Inflammatory macrophage treated with lipopolysaccharide for 4 hours (primary cell): Measurements from ENCODE around the gene MPDZ.

Source experiments
- DNase-seq: peaks from one replicate; pipeline ENCODE4 v3.0.0-alpha.2; 2020

MPDZ gene

DNA sequence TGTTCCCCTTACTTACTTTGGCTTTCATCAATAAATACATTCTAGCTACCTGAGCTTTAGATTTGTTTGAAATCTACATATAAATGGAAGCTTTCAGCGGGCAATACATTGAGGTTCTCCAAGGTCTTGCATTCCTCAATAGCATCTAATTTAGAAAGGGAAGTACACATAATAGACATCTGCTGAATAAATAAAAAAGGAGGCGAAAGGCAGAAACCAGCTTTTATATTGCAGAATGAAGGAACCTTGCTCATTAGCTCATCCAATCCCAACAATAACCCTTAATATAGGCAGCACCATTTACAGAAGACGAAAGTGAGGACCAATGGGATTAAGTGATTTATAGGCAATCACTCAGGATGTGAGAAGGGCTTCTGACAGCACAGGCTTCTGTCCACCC lies 147.5 kb downstream of the MPDZ start:
- DNase-seq: no peak

DNA sequence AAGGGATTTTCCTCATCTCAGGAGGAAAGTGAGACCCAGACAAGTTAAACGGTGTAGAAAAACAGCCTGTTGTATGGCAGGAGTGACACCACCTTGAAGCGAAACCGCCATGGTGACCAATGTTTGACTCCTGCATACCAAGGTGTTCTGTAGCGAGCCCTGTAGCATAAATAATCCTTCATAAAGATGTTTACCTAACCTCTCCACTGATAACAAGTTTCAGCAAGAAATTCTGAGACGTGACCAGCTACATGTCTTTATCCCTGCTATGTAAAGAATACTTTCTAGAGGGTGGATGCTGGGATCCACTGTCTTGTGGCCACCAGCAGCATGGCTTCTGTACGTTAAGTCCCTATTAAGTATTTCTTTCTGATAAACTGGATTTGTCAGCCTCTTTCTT lies 148.1 kb downstream of the MPDZ start:
- DNase-seq: no peak

GRCh38 chr9:13128266-13128860 lies 151.1 kb downstream of the MPDZ start:
- DNase-seq: no peak

DNA sequence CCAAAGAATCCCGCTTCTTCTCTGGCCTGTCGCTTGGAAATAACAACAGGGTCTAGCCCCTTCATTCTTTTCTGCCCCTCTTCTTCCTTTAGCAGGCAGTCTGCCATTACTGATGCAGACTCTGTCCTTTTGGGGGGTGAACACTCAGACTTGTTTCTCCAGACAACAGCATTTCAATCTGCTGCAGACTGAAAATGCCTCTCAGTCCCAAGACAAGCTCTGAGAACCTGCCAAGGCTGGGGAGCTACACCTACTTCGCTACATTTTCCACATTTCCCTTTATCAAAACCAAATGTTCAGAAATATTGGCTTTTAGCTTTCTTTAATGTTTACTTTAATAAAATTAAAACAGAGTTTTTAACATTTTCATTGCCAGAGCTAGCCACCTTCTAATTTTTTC lies 152.4 kb downstream of the MPDZ start:
- DNase-seq: no peak

DNA sequence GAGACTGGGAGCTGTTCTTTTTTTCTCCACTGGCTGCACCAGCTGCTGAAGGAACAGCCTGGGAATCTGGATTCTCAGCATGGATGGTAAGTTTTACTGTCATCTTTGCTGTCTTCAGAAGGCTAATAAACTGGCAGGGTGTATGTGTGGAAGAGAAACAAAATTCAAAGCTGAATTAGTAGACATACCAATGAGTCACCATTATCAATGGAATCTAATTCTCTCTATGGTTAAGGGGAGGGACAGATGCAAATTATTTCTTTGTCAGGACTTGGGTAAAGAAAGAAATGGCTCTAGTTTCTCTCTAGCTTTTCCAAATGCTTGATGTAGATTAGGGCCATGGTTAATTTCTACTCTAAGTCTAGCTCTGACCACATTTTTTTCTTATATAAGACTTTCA lies 154.2 kb downstream of the MPDZ start:
- DNase-seq: no peak

GRCh38 chr9:13122756-13123369 lies 156.6 kb downstream of the MPDZ start:
- DNase-seq: no peak

- DNase-seq: no peak
Measured at GRCh38 chr9:13118313-13118712, 161.2 kb downstream of the MPDZ start.

GRCh38 chr9:13116292-13116691 lies 163.2 kb downstream of the MPDZ start:
- no peak for DNase-seq

DNA sequence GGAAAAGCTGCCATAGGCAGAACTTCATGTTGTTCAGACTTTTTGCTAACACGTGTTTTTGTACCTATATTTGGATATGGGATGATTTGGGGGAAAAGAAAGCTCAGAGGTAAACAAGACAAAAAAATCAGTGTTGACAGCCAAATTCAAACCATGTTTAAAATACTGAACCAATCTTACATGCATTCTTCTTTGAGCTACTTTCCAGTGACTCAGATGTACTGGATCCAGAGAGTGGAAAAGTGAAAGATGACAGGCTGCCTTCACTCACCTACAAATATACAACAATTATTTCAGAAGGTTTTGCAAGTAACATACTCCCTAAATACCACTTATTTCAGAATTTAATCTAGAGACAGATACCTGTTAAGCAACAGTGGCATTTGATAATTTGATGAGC lies 165.7 kb downstream of the MPDZ start:
- no peak for DNase-seq

DNA sequence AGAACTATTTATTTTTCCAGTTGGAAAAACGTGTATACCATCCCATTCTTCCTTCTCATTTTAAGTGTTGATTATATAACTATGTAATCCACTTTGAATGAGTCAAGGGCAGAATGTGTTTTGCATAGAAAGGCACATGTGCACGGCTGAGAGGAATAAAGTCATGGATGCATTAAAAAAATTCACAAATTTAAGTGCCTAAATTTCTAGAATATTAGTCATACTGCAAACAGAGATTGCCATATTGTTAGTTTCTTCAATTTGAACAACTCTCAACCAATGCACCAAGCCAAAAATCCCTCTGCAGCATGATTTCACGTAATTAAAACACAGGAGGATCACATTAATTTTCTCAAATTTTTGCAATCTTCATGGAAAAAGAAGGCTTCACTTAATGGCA lies 166.3 kb downstream of the MPDZ start:
- DNase-seq: no peak

DNA sequence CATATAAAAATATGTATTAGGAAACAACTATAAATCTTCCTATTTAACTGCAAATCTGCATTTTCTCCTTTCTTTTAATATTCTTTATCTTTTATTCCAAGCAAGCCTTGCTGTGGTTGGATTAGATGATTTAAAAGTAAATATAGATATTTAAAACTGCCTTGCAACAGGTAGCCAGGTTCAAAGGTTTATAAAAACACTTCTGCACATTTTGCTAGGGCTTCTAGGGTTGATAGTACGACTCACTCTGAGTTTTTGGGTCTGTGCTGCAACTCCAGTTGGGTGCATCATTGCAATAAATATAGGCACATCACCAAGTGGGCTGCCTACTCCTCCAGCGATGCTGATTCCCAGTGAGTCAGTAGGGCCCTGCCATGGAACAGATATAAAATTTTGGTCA lies 167.7 kb downstream of the MPDZ start:
- DNase-seq: no peak

DNA sequence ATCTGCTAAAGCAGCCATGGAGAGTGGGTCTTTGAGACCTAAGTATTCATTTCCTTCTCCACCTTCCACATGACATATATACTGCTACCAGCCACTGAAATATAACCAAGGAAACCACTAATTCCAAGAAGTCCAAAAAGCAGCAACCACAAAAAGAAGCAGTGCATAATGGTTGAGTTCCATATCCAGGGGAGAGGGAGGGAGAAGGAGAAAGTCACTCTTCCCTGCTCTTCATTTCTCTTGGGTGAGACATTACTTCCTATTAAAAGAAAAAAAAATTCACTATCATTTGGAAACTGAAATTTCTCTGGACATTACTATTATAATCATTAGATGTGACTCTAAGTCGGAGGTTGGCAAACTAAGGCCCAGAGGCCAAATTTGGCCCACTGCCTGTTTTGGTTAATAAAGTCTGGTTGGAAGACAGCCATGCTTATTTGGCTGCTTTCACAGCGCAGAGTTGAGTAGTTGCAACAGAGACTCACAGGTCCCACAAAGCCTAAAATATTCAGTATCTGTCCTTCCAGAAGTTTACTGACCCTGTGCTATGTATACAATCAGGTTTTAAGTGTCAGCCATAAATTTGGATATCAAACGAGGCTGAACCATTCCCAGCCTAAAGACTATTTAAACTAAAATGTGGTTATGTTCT lies 168.6 kb downstream of the MPDZ start:
- no peak for DNase-seq

- DNase-seq: no peak
Measured at GRCh38 chr9:13109781-13110180, 169.7 kb downstream of the MPDZ start.

- no peak for DNase-seq
Measured at GRCh38 chr9:13107008-13107407, 172.5 kb downstream of the MPDZ start.

GRCh38 chr9:13100914-13101572 lies 178.4 kb downstream of the MPDZ start:
- no peak for DNase-seq

DNA sequence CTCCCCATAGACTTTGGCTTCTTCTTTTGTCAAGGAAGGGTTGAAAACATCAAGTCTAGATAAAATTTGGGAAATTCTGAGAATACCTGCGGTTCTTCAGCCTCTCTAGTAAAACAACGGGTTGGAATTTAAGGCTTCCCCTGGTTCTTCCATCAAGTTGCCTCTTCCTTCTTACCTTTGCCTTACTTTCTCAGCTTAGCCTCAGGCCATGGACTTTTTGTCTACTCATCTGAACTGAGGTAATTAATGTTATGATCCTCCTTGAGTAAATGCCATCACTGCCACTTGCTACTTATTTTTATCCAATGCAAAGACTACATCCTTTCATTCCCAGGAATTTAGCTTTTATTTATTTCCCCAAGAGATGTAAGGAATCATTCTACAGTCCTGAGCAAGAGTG lies 184.4 kb downstream of the MPDZ start:
- no peak for DNase-seq

GRCh38 chr9:13090628-13091027 lies 188.9 kb downstream of the MPDZ start:
- DNase-seq: no peak

DNA sequence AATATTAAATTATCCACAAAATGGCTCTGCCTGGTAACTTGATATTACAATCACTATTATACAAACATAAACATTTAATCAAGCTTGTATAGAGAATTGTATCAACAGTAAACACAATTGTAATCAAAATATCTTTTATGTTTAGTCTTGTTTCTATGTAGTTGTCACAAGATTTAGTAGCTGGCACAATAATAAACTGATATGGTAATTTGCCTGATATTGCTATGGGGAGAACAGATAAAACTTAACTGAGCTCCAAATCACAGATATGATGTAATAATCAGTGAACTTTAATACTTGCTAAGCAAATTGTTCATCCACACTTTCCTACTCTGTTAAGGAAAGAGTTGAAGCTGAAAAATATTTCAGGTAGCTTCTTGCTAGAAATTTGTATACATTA lies 189.8 kb downstream of the MPDZ start:
- DNase-seq: no peak

DNA sequence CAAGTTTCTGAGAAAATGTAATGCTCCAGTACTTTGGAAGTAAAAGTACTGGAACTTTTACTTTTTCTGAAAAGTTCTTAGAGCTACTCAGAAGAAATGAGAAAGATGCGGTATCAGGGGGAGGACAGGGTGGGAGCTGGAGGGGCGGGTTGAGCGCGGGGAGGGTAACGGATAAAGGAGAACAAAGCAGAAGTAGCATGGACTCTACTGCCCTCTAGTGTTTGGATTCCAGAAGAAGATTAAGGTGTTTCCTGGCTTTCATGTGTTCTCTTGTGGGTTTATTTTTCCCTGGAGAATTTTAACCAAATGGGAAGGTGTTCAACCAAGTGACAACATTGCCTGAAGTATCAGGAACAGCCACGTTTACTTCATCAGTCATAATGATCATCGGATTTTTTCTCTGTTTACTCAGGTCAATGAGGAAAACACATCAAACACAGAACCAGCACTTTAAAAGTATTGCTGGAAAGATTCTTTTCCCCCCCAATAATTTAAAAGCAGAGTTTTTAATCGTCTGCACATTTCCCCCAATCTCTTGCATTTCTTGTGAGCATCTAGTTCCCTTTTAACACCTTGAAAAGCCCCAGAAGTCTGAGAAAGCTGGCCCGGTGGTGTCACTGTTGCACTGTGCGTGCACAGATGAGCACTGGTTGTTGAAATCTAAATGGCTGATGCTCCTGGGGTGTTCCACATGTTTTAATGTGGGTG lies 190.6 kb downstream of the MPDZ start:
- peak; percentile 27 for DNase-seq

GRCh38 chr9:13083963-13084528 lies 195.4 kb downstream of the MPDZ start:
- no peak for DNase-seq

GRCh38 chr9:13083366-13083765 lies 196.1 kb downstream of the MPDZ start:
- DNase-seq: no peak

- no peak for DNase-seq
Measured at GRCh38 chr9:13082796-13083195, 196.7 kb downstream of the MPDZ start.

GRCh38 chr9:13078164-13078563 lies 201.3 kb downstream of the MPDZ start:
- DNase-seq: no peak
